NCI-H510A (cell line): ENCODE results near the gene RGR.

Experiments
- DNase-seq: peaks from one replicate; lab custom pipeline; 2025; lab: John Stamatoyannopoulos, UW

RGR gene

DNA sequence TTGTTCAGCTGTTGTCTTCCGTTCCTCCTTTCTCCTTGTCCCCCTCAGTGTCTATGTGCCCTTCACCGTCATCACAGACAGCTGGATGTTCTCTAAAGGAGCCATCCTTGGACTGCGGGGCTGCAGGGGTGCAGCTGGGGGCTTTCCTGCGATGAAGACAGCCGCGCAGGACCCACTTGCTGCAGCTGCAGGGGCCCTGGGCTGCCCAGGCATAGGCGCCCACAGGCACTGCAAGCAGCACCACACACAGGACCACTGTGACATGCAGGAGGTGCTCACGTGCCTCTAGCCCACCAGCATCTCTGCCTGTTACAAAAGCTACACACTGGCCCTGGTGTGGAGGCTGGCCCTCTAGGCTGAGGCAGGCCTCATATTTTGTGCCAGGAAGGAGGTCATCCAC lies 22.9 kb upstream of the RGR start:
- no peak for DNase-seq

DNA sequence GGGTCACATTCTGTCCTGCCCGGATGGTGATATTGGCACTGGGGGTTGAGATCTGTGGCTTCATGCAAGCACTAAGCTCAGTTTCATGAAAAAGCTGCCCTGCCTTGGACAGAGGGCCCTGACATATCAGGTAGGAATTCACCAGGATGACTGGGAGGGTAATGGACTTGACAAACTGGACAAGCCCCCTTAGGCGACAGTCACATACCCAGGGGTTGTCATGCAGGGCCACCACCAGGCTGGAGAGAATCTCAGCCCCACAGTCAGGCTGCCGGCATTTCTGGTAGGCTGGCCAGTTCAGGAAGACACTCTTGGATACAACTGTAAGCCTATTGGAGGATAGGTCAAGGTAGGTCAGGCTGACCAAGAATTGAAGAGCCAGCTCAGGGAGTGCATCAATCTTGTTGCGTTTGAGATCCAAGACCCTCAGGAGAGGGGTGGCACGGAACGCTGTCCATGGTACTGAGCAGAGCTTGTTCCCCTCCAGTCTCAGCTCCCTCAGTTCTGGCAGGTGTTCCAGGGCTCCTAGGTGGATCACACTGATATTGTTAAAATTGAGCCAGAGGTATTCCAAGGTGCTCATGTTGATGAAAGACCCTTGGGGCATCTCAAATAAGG lies 20.3 kb upstream of the RGR start:
- DNase-seq, result no peak

DNA sequence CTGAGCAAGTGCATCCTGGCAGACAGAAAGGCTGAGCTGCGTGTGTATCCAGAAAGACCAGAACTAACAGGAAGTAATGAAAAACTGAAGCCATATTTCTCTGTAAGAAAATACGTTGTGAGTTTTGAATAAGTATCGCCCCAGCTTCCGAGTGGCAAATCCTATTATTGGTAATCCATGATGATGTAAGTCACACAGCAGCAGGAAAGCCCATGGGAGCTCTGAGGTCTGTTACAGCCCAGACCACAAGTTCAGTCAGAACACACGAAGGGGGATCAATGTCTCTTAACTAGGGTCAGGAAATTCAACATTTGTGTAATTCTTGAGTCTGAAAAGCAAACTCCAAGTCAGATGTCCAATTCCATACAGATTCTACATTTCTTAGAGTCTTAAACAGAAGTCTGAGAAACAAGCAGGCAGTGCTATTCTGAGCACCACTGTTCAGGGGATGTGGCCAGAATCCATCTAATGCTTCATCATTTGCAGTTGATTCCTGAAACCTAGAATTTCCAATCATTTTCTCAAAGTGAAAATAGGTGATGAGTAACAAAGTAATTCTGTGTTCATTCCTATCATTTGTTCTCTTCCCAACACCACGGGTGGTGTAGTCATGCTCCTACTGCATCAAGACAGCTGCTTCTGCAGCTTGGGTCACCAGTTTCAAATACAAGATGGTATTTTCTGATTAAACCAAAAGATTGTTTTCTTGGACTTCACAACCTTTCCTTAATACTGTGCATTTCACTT lies 19.3 kb upstream of the RGR start, which contains the start of gene LRIT2:
Gene LRIT2, minus strand, starts transcription at position 118 of the 747 bp plus-strand sequence. Its CDS starts 24 bp downstream, at position 94.
- DNase-seq, result no peak

DNA sequence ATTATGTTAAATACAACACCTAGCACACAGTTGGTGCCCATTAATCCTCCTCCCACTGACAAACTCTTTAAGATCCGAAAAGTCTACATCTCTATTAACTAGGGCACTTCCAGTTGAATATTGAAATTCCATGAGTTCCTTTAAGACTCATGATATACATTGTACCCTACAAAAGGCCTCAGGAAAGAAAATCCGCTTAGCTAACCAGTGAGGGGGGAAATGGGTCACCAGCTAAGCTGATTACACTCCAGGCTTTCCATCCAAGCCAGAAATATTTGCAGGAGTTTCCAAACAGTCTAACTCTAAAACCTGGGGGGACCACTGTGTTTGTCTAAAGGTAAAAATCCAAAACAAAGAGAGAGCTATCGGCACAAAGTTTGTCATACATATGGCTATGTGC lies 18.2 kb upstream of the RGR start:
- DNase-seq, result no peak

DNA sequence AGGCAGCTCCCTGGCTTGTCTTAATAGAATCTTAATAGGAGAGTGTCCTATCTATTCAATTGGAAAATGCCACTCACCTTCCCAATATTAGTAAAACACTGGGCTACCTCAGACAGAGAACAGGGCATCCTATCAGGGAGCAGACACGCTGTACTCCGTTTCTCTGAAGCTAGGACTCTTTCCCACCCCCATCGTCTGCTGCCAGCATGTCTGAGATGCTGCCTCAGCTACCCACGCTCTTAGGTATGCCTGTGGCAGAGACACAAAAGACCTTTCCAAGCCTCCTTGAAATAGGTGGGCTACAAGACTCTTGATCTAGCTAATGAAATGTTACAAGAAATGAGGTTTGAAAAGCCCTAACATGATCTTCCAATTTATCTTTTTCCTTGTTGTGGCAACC lies 17.0 kb upstream of the RGR start:
- DNase-seq, result no peak

DNA sequence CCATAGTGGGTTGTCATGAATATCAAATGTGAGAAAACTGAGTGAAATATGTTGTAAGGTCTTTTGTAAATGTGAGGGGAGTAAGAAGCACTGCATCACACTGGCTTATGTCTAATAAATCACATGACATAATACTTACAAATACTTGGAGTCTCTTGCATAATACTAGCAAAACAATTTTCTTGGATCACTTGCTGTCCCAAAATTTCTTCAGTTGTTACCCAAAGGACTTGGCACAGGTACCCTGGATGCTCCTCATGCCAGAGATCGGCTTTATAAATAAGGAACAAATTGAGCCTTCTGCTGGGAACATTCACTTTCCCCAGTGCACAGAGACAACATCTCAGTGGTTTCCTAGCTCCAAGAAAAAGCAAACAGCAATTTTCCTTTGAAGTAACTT lies 14.5 kb upstream of the RGR start:
- DNase-seq, result no peak

DNA sequence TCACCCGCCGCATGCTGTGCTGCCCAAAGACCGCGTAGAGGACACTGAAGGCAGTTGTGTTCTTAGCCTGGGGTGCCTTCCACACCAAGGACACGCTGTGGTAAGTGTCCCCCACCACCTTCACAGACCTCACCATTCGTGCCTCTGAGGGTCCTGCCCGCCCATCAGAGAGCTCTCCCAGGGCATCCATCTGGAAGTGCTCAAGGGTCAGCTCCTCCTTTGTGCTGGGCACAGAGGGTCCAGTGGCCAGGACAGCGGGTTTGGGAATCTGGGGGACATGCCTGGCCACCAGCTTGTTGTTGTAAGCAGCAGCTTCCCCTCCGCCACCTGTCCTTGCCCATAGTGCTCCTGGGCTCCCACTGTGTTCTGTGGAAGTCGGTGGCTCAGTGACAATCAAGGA lies 12.5 kb upstream of the RGR start:
- no peak for DNase-seq

DNA sequence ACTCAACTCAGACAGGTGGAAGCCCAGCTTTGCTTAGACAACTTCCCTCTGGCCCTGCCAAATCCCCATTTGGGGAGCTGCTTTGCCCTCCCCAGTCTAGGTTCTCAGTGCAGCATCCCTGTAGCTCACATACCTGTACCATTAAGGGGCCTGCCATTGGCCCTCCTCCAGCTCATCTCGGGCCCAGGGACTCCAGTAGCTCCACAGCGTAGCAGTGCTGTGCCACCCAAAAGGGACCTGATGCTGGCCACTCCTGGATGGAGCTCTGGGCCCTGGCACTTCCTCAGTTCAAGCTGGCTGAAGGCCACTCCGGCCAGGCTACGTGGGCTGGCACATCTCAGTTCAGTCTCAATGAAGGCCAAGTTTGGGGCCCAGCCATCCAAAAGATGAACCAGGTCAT lies 10.9 kb upstream of the RGR start:
- DNase-seq, result no peak

DNA sequence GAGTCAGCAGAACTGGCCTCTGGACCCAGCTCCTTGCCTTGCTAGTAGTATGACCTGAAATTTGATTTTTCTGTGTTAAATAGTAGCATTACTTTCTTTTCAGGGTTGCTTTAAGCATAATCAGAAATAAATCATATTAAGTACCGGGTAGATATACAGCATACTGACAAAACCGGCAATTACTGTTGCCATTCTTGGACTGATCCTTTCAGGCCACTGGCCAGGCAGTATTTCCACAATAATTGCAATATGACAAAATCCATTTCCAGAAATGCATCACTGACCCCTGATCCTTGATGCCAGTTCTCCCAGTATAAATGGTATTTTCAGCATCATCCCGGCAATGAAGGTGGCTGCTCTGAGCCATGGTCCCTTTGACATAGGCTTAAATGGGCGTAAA lies 10.4 kb upstream of the RGR start:
- no peak for DNase-seq

DNA sequence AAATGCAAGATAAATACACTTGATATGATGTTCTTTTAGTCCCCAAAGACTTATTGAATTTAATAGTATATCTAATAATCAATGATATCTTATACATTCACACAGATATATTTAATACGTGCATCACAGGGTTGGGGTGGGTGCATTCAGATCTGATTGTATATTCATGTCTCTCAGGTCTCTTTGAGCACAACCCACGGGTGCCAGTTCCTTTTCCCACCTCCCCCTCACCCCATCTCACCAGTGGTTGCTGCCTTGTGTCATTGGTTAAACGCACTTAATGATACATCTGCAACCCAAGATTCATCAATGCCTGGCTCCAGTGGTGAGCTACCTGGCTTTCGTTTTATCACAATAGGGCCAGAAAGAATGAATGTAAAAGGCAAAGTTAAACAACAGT lies 9.8 kb upstream of the RGR start:
- no peak for DNase-seq

DNA sequence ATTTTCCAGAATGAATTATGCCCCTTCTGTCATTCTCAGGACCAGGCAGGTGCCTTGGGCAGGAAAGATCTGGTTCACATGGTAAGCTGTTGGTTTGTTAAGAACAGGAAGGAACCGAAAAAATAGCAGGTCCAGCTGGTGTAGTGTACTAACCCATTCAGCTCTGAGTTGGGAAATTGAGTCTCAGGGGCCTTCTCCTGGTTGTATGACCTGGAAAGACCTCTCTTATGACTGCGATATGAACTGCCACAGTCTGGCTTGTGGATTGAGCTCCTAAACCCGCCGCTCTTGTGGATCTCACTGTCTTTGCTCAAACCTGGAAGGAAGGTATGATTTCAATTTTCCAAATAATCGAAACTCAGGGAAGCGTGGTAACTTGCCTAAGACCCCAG lies 8.1 kb upstream of the RGR start:
- DNase-seq, result no peak

DNA sequence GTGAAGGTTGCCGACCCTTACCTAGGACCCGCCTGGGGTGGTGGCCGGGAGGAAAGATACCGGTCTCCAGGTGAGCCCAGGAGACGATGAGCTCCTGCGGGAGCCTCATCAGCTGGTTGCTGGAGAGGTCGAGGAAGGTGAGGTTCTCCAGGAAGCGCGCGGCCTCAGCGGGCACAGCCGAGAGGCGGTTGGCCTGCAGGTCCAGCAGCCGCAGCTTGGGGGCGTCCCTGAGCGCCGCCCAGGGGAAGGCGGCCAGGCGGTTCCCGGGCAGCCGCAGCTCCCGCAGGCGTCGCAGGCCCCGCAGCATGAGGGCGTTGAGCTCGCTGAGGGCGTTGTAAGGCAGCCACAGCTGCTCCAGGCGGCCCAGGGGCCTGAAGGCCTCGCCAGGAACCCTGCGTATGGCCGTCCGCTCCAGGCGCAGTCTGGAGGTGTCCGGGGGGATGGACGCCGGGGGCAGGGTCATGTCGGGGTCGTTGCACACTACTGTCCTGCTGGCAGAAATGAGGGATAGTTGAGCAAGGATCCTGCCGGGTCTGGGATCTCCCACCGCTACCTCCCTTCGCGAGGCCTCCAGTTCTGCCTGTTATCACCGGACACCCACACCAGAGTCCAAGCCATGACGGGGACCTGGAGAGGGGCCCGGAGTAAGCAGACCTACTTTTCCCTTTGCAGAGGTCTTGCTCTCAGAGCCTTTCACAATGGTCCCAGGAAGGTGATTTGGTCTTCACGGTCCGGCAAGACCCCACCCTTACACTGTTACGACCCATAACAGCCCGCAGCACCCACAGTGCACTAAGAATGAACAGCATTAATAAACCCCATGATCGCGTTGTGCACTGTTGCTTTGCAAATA lies 7.4 kb upstream of the RGR start:
- DNase-seq, result no peak

DNA sequence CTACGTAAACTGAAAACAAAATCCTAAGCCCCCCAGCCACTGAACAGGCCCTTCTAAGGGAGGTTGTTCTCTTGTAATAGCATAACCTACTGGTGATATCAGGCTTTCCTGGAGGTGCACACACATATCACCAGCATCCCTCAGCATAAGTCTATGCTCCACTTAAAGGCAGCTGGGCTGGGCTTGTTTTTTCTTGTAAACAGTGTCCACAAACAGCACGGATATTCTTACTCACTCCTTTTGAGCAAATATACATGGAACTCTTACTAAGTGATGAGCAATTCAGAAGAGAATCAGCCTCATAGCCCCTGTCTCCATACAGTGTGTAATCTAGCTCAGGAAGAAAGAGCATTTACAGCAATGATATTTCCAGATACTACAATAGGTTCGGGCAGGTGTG lies 5.9 kb upstream of the RGR start:
- no peak for DNase-seq

DNA sequence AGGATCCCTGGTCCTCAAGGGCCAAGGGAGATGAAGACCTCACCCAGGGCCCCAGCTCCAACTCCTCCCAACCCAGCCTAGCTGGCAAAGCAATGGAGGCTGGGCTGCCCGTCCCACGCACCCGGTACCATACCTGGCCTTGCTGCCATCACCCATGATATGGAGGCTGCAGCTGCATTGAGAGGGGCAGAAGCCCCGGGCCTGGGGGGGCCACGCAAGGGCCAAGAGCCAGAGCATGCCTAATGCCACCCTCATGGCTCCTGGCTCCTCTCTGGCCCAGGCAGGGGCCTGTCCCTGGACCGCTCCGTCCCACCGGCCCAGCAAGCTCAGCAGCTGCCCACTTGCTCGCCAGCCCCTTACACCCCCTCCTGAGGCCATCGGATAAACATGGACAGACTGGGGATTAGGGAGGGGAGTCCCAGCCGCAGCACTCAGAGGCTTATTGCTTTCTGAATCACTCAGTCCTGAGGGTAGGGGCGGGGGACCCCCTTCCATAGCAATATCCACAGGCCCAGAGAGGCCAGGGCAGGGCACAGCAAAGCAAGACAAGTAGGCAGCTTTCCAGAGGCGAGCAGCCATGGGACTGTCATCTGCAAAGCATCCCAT lies 3.6 kb upstream of the RGR start, which contains the start of gene LRIT1:
Gene LRIT1, minus strand, starts transcription at position 362 of the 606 bp plus-strand sequence. Its CDS starts 107 bp downstream, at position 255.
- no peak for DNase-seq

DNA sequence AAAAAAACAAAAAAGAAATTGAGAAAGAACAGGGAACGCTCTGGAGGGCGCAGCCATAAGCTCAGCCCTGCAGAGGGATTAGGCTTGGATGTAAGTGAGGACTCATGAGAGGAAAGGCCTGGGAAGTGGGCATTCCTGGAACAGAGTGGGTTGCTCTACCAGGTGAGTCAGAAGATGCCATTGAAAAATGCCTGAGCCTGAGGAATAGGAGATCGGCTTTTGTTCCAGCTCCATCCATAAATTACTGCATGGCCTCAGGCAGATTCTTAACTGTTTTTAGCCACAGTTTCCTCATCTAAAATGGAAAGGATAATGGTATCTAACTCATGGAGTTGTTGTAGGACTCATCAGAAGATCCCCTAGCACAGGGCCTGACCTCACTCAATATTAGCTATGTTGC lies 1.1 kb upstream of the RGR start:
- DNase-seq, result no peak

DNA sequence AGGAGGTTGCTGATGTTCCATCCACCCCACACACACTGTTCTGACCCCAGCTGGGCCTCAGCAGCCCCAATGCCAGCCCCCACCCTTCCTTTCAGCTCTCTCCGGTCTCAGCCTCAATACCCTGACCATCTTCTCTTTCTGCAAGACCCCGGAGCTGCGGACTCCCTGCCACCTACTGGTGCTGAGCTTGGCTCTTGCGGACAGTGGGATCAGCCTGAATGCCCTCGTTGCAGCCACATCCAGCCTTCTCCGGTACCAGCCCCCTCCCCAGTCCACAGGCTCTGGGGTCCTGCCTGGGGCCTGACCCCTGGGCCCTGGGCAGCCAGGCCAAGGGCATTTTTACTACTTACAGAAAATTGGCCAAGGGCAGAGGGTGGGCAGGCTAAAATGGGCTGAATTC lies 2.6 kb downstream of the RGR start:
- no peak for DNase-seq

DNA sequence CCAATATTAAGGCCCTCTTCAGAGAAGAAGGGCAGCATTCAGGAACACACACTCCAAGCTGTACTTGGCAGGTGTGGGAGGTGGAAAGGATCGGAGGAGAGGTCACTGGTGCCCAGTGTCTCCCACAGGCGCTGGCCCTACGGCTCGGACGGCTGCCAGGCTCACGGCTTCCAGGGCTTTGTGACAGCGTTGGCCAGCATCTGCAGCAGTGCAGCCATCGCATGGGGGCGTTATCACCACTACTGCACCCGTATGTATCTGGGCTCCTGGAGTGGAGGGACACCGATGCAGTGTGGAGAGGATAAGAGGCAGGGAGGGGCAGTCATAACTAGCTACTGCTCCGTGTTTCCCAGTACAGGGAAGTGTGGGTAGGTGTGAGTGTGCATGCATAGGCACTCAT lies 3.9 kb downstream of the RGR start:
- no peak for DNase-seq

DNA sequence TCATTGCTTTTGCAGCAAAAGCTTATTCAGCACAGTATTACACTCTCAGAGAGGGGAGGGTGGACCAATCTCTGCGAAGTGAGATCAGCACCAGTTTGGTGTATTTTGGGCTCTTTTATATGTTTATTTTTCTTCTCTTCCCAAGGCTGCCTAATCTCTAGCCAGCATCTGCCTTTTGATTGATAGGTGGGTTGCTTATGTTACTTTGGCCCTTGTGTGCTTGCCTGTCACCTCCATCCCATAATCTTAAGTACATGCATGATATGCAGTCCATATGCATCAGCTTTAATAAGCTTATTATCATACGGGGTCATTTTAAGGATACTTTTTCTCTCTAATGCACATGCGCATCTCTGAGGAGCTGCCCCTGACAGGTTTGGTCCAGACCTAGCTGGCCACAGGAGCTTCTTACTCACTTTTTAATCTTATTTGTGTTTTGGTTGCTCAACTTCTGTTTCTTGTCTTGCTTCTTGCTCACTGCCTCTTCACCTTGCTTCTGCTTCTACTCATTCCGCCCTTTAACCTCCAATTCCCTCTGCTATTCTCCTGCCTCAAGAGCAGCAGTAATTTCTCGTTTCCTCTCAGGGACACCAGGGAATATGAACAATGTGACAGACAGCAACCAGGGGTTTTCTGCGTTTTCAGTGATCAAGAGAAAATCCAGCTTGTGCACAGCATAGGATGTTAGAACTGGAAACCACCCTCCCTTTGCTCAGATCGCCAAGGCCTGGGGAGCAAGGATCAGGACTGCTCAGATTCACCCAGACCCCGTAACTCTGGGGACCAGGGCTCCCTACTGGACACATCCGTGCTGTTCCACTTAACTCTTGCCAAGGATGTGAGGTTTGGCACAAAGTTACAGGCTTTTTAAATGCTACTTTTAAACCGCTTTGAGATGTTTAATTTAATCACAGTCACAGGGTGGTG lies 10.0 kb downstream of the RGR start:
- DNase-seq, result no peak

DNA sequence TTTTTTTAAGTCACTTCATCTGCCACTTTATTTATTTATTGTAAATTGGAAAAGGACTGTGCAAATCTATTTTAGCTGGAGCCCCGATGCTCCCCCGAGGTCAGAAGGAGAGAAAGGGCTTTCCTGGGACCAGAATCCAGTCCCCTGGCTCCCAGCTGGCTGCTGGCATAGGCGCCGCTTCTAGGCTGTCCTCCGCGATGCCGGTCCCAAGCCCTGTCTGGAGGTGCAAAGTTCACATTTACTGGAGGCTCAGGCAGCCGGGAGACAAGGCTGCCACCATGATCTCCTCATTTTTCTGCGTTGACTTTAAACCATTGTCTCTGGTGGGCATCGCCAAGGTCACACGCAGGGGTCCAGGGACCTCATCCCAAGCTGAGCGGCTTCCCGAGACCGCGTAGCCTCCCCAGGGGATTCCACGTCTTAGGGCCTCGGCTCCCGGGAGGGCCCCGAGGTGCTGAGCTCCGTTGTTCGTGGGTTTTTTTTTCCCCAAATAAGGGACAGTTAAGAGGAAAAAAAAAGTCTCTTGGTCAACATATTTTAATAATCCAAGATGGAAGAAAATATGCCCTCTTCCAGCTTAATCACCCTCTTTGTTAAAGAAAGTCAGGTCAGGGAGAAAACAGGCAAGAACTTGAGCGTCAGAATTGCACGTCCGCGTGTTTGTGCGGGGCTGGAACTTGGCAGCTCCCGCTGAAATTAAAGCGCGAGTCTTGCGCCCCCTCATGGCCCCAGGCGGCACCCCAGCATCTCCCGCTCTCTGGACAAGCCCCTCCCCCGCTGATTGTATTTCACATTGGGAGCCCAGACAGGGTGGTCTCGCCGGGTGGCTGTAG lies 11.9 kb downstream of the RGR start:
- DNase-seq, result no peak

DNA sequence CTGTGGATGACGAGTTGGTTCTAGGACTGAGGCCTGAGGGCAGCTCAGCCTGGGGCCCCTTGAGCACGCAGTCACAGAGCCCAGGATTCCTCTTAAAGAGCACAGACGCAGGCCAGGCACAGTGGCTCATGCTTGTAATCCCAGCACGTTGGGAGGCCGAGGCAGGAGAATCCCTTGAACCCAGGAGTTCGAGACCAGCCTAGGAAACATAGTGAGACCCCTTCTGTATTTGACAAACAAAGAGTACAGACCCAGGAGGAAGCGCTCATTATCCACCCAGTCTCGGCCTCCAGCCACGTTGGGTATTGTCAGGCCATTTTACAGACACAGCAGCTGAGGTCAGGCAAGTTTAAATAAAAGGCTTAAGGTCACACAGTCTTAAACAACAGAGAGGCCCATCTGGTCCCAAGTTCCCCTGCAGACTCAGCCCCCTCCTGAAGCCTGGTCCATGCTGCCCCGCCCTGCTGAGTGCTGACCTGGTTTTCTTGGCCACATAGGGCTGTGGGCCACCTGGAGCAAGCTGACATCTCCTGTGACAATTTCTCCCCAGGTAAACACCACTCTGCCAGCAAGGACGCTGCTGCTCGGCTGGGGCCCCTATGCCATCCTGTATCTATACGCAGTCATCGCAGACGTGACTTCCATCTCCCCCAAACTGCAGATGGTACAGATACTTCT lies 12.6 kb downstream of the RGR start:
- DNase-seq, result no peak
